GM19099 (cell line): ENCODE data around the gene EVX1.

Experiments
- POLR2A ChIP-seq: IDR thresholded peaks from 3 replicates; pipeline ENCODE4 v1.6.1; 2011; ENCODE audit warnings: low read depth; ENCODE audit not compliant: insufficient read length; ENCODE audit errors: extremely low read depth

The EVX1 gene

DNA sequence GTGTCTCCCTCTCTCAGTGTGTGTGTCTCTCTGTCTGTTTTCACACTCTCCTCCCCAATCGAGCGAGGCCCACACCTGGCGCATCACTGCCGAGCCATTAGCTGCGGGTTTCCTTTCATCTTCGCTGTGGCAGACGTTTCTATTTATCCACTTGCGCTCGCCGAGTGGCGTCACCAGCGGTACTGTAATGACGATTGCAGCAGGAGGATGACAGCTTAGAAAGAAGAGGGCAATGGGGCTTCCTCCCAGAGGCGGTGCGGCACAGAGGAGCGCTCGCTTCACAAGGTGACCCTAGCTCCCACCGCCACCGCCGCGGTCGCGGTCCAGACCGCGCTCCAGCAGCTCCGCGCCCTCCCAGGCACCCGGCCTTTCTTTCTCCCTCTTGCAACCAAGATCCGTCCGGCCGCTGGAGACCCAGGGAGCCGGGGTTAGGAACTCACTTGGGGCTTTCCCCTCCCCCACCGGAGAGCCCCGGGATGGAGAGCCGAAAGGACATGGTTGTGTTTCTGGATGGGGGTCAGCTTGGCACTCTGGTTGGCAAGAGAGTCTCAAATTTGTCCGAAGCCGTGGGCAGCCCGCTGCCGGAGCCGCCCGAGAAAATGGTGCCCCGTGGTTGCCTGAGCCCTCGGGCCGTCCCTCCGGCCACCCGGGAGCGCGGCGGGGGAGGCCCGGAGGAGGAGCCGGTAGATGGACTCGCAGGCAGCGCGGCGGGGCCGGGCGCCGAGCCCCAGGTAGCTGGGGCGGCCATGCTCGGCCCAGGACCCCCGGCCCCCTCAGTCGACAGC lies at the start of gene EVX1:
EVX1 (plus strand) TSS at position 248 of the 785 bp plus-strand sequence; CDS start at position 477, 229 bp downstream.
- no peak for TF ChIP-seq POLR2A

DNA sequence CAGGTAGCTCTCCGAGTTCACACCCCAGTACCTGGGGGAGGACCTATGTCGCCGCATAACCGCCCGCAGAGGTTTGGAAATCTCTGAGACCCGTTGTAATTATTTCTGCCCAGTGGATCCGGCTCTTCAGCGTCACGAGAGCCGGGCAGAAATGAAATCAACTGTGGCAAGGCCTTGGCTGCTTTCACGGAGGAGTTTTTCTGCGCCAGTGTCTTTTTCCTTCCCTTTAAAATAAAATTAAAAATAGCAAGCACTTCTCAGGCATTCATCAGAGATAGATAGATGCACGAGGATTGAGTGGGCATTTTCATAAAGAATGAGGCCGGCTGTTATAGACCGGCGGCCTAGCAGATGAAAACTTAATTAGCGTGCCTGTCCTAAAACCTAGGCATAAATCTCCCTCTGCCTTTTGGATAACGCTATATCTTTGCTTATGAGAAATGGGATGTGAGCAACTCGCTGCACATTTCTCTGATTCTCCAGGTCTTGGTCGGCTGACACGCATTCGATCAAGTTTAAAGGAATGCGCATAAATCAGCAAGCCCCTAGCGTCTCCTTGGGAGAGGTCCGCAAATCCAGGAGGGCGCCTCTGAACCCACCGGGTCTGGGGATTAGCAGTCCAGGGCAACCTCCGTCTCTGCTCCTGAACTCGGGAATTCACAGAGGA lies 49.1 kb upstream of the EVX1 start:
- TF ChIP-seq POLR2A: no peak

DNA sequence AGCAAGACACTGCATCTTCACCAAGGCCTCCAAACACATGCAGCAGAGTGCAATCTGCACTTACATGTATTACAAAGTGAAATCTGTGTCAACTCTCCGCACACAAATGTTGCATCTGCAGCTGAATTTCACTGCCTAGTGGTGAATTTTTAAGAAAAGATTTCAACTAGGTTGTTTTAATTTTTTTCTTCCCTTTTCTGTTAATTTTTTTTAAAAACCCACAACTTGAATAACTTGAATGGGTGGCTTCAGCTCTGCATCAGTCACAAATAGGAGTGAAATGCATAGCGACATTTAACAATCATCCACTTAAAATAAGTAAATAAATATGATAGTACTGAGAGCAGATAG lies 48.6 kb upstream of the EVX1 start:
- TF ChIP-seq POLR2A: no peak

DNA sequence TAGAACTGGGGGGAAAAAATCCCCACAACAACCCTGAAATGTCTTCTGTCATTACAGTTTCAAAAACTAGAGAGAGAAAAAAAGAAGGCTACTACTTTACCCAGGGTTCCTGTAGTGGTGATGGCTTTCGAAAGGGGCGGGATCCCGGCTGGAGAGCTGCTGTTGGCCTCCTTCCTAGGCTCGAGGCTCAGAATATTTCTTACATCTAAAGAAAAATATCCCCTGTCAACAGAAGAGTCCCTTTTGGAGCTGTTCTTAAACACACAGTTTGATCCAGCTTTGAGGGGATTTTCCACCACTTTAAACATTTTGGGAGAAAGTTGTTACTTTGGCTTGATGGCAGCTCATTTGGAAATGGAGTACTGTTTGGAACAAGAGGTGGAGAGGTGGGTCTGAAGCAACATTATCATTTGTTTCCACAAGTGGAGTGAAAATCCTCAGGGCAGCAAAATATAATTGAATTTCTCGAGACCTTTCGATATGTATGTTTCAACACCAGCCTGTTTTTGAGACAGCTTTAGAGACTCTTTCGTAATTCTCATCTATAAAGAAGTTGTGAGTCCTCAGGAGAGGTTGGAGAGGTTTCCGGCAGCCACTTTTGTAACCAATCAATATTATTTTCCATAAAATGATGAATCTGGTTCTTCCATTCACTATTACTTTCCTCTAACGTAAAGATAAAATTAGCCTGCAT lies 47.8 kb upstream of the EVX1 start:
- TF ChIP-seq POLR2A: no peak

DNA sequence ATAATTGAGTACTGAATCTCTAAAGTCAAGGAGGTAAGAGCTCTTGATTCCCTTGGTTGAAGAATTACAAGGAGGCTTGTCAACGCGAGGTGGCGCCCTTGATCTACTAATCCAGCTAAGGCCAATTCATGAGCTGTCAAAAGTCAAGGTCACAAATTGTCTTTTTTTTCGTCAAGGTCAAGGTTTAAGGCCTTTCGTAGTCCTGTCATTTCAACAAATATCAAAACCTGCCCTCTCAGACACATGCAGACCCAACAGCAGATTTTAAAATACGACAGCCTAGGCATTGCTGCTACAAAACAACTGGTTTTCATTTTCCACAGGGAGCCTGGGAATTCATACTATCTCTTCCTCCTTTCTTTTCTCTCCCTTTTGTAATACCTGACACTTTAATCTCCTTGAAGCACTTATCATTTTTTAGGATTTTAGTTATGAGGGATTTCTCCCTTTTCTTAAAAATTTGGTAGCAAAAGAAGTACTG lies 46.3 kb upstream of the EVX1 start:
- TF ChIP-seq POLR2A: no peak

DNA sequence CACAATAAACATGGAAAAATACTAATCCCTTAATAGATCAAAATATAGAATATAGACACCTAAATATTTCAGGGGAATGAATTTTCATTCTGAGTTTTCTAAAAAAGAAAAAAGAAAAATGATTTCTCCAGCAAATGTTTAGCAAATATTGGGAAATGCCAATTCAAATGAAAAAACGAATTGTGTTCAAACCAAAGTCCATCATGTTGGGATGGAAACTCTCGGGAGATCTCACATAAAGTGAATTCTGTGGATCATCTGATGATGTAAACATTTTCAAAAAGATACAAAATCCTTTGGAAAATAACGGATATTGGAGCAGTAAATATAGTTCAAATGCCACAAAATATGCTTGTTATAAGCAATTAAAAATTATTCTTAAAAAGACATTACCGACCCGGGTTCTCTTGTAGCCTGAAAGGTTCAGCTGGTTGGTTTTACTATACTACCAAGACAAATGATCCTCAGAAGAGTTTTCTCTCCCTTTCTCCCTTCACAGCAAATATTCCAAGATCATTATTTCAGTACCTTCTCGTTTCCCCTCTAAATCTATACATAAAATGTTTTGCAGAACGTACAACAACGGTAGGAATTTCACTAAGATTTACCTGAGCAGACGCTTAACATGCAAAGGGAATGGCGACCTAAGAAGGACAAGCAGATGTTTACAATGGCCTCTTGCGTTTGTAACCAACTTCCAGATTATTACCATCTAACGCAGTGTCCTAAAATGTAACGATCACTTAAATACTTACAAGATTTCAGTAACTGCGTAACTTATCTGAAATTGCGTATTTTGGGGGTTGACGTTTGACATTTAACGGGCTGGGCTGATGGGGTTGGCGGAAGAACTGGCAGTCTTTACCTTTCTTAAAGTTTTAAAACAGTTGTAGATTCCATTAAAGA lies 45.2 kb upstream of the EVX1 start:
- TF ChIP-seq POLR2A: no peak

DNA sequence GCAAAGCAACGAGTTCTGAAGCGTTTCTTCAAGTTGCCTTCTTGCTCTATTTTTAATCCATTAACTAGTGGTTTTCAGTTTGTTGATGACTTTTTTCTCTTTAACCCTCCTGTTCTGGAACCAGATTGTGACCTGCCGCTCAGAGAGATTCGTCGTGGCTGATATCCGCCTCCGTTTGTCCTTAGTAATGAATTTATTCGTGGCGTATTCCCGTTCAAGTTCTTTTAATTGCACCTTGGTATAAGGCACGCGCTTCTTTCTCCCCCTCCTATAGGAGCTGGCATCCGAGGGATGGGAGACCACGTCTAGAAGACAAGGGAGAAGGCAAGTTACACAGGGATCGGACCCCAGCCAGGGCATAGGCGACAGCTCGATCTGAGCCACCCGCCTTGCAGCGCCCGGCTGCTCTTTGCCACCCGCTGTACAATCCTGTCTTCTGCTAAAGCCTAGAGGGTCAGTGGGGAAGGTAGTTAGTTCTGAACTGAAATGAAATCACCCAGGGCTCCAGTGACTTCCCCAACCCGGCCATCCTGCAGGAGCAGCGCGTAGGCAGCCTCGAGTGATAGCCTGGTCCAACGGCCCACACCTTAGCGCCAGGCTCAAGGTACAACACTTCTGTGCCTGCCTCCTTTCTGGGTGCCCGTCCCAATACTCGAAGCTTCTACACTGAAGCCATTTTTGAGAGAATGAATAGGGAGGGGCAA lies 44.3 kb upstream of the EVX1 start:
- TF ChIP-seq POLR2A: no peak

DNA sequence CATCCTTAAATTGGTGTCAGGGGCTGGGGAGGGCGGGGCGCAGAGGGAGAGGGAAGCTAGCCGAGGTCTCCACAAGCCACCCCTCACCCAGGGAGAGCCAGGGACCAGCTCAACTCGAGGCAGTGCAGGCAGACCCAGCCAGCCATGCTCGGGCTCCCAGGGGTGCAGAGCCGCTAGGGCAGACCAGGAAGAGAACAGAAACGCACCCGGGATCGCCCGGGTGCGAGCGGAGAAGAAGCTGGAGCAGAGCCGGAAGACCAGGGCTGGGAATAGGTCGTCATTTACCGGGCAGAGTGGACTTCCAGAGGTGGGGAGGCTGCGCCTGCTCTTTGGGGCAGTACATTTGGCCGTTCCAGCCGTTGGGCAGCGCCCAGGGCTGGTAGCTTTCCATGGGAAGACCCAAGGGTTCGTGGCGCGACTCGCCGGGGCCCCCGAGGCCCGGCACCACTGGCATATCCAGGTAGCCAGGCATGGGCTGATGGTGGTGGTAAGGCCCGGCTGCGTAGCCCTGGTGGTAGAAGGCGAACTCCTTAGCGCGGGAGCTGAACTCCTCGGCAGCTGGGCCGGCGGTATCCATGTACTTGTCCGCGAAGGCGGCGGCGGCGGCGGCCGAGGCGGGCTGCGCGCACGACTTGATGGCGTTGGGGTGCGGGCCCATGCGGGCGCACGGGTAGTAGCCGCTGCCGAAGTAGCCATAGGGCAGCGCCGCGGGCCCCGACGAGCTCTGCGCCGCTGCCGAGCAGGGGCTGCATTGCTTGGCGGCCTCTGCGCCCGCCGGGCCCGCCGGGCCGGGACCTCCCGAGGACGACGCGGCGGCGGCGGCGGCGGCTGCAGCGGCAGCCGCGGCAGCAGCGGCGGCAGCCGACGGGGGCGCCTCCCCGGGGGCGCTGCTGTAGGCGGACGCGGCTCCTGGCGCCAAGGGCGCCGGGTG lies 43.5 kb upstream of the EVX1 start:
- TF ChIP-seq POLR2A: no peak

DNA sequence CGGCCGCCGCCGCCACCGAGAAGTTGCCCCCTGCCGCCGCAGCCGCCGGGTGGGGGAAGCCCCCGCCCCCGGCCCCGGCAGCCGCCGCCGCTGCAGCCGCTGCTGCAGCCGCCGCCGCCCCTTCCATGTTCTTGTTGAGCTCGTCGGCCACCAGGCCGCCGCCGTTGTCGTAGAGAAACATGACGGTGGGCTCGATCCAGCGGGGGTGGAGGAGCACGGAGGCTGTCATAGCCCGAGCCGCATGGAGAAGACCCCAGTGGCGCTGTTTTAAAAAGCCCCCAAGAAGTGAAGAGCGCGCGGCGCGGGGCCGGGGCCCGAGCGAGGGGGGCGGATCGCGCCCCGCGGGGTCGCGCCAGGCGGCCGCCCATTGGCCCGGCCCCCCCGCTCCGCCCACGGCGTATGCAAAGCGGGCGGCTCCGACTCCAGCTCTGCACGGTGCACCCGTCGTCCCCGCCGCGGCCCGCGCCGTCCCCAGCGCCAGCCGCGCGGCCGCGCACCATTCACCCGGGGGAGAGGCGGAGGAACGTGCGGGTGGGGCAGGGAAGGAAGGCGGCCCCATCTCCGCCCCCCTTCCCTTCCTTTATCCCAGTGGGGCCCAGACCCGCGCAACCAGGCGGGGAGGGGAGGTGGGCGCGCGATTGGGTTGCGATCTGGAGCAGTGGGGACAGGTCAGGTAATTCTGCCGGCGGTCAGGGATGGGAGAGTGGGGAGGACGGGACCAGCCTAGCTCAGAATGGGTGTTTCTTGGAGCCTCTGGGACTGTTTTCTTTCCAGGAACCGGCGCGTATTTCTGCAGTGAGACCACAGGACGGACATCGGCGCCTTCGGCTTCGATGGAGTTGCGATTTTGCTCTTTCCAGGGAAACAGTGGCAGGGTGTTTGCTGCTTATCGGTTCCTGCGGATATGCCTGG lies 42.5 kb upstream of the EVX1 start, which contains the start of gene HOXA13:
HOXA13 (minus strand) TSS at position 243 of the 912 bp plus-strand sequence; CDS start at position 229, 14 bp downstream.
- no peak for TF ChIP-seq POLR2A

DNA sequence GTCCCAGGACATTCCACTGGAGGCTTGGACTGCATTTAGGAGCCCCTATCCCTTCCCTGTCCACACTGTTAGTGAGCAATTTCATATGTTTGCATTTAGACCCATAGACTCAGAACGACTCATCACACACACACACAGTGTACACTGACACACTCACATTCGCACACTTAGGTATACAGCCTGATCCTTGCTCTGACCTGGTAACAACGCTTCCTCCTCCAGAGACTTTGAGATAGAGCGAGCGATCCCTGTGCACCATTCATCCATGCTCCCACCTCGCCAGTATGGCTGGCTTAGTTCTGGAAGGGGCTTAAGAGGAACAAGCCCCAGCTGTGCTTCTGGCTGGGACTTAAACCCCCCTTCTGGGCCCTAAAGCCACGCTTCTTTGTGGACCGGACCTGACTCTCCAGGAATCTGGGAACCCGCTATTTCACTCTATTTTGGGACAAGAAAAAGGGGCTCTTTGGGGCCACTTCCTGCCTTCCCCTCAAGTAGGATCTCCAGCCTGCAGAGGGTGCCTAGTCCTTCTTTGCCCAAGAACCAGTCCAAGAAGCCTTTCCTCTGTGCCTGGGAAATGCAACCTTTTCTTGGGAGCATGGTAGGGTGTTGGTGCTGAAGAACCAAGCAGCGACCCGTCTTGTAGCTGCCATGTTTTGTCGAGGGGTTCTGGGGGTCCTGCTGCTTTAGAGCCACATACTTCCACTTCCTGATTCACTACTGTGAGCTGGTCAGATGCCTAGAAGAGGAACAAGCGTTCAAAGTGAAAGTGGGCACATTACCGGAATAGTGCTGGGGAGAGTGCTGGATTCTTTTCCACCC lies 41.6 kb upstream of the EVX1 start:
- no peak for TF ChIP-seq POLR2A

DNA sequence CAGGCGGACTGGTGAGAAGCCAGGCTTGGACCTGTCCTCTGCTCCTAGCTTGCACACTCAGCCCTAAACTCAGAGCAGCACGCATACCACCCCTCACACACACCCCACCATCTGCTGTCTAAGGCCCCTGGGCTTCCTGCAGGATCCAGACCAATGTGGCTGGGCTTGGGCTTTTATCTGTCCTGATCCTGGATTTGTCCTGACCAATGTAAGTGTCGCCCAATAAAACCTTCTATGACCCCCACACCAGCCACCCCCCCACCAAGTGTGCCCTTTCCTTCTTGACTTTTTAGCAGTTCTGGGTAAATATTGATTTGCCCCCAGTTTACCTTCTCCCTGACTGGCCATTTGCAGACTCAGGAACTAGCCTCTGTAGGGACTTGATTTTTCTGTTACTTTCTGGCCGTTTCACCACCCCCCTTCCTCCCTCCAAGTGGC lies 41.0 kb upstream of the EVX1 start:
- TF ChIP-seq POLR2A: no peak
